SK-N-SH treated with all-trans-retinoic acid at 6 μM for 48 hours (cell line): ENCODE measurements around the gene YJEFN3.

Experiments used
- ARNTL ChIP-seq: fragments of 450-650 bp; formaldehyde crosslinking; IDR thresholded peaks from 2 replicates; pipeline ENCODE4 v1.5.0; 2020; ENCODE audit warnings: low read depth, mild to moderate bottlenecking, moderate library complexity, borderline replicate concordance
- BACH2 ChIP-seq: fragments of 250-450 bp; sonication (Bioruptor Pico); IDR thresholded peaks from 2 replicates; pipeline ENCODE4 v1.9.0; 2021; ENCODE audit warnings: mild to moderate bottlenecking, borderline replicate concordance
- CSDC2 ChIP-seq: fragments of 250-450 bp; sonication (Bioruptor Pico); IDR thresholded peaks from 2 replicates; pipeline ENCODE4 v1.5.0; 2020; ENCODE audit warnings: mild to moderate bottlenecking, moderate library complexity
- ESRRG ChIP-seq: fragments of 250-450 bp; sonication (Bioruptor Pico); IDR thresholded peaks from 2 replicates; pipeline ENCODE4 v1.6.1; 2021; ENCODE audit warnings: mild to moderate bottlenecking
- GLIS3 ChIP-seq: fragments of 250-450 bp; sonication (Bioruptor Pico); IDR thresholded peaks from 2 replicates; pipeline ENCODE4 v1.5.0; 2020; ENCODE audit warnings: mild to moderate bottlenecking, moderate library complexity
- PPARA ChIP-seq: fragments of 250-450 bp; sonication (Bioruptor Pico); IDR thresholded peaks from 2 replicates; pipeline ENCODE4 v1.5.0; 2020; ENCODE audit warnings: mild to moderate bottlenecking, borderline replicate concordance
- RARB ChIP-seq: fragments of 250-450 bp; sonication (Bioruptor Pico); IDR thresholded peaks from 2 replicates; pipeline ENCODE4 v1.8.0; 2021; ENCODE audit warnings: mild to moderate bottlenecking, moderate library complexity
- TCF4 ChIP-seq: fragments of 250-450 bp; sonication (Bioruptor Pico); IDR thresholded peaks from 2 replicates; pipeline ENCODE4 v1.8.0; 2021; ENCODE audit warnings: mild to moderate bottlenecking, moderate library complexity, borderline replicate concordance
- TOX ChIP-seq: fragments of 250-450 bp; sonication (Bioruptor Pico); IDR thresholded peaks from 2 replicates; pipeline ENCODE4 v1.8.0; 2021; ENCODE audit warnings: mild to moderate bottlenecking, moderate library complexity, borderline replicate concordance
- ZFP3 ChIP-seq: fragments of 250-450 bp; sonication (Bioruptor Pico); IDR thresholded peaks from 2 replicates; pipeline ENCODE4 v1.5.0; 2020; ENCODE audit warnings: mild to moderate bottlenecking, moderate library complexity
- ZFP30 ChIP-seq: fragments of 450-650 bp; formaldehyde crosslinking; IDR thresholded peaks from 2 replicates; pipeline ENCODE4 v1.5.0; 2022; ENCODE audit warnings: mild to moderate bottlenecking, moderate library complexity
- ZNF70 ChIP-seq: fragments of 450-650 bp; formaldehyde crosslinking; IDR thresholded peaks from 2 replicates; pipeline ENCODE4 v1.5.0; 2020; ENCODE audit warnings: mild to moderate bottlenecking, moderate library complexity
- TF ChIP-seq, protein P1 (sequence below): fragments of 250-450 bp; sonication (Bioruptor Pico); IDR thresholded peaks from 2 replicates; pipeline ENCODE4 v1.5.1; 2020; ENCODE audit warnings: low read depth, mild to moderate bottlenecking, moderate library complexity
- TF ChIP-seq, protein P2 (sequence below): fragments of 250-450 bp; sonication (Bioruptor Pico); IDR thresholded peaks from 2 replicates; pipeline ENCODE4 v1.8.0; 2020; ENCODE audit warnings: mild to moderate bottlenecking, moderate library complexity, borderline replicate concordance

DNA sequence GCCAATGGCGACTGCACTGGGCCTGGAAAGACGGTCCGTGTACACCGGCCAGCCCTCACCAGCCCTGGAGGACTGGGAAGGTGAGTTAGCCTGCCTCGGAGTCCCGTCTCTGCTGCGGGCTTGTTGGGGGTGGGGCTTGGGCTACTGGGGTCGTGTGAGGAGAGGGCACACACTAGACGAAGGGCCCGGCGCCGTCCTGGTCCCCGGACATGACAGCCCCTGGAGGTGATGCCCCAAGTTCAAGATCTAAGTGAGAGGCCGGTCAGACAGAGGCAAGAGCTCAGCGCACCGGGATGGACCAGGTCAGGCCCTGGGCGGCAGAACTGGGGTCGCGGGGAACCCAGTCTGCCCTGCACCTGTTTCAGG lies 11.0 kb downstream of the YJEFN3 start:
- TF ChIP-seq ARNTL (CRISPR knock-in tag) (no peak), ZFP3 (no peak), BACH2 (CRISPR knock-in tag) (no peak), TOX (CRISPR knock-in tag) (no peak), RARB (CRISPR knock-in tag) (no peak), PPARA (CRISPR knock-in tag) (no peak), ESRRG (CRISPR knock-in tag) (no peak), TCF4 (CRISPR knock-in tag) (no peak), ZNF70 (no peak), GLIS3 (CRISPR knock-in tag) (no peak), CSDC2 (CRISPR knock-in tag) (no peak), ZFP30 (CRISPR knock-in tag) (no peak)
- TF ChIP-seq, protein P1, sequence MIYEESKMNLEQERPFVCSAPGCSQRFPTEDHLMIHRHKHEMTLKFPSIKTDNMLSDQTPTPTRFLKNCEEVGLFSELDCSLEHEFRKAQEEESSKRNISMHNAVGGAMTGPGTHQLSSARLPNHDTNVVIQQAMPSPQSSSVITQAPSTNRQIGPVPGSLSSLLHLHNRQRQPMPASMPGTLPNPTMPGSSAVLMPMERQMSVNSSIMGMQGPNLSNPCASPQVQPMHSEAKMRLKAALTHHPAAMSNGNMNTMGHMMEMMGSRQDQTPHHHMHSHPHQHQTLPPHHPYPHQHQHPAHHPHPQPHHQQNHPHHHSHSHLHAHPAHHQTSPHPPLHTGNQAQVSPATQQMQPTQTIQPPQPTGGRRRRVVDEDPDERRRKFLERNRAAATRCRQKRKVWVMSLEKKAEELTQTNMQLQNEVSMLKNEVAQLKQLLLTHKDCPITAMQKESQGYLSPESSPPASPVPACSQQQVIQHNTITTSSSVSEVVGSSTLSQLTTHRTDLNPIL (CRISPR knock-in tag) = no peak
- TF ChIP-seq, protein P2, sequence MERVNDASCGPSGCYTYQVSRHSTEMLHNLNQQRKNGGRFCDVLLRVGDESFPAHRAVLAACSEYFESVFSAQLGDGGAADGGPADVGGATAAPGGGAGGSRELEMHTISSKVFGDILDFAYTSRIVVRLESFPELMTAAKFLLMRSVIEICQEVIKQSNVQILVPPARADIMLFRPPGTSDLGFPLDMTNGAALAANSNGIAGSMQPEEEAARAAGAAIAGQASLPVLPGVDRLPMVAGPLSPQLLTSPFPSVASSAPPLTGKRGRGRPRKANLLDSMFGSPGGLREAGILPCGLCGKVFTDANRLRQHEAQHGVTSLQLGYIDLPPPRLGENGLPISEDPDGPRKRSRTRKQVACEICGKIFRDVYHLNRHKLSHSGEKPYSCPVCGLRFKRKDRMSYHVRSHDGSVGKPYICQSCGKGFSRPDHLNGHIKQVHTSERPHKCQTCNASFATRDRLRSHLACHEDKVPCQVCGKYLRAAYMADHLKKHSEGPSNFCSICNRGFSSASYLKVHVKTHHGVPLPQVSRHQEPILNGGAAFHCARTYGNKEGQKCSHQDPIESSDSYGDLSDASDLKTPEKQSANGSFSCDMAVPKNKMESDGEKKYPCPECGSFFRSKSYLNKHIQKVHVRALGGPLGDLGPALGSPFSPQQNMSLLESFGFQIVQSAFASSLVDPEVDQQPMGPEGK (CRISPR knock-in tag) = no peak
